PC-9 (cell line): ENCODE measurements around the gene SPINT2. TPM values are rescaled to one million over a fixed set of nuclear protein-coding genes. Genes with fewer than 3 reads are reported as not detected.

Experiments
- BruUV-seq: library from RNA; stranded (reverse); fragments of 400-500 nt; replicated peaks from 2 replicates; lab custom pipeline; 2021; lab: Mats Ljungman, UMichigan
- CTCF ChIA-PET: fragments of 300-600 bp; sonication (Branson Sonifier 250); formaldehyde crosslinking; loops from one replicate; lab custom pipeline; 2022; ENCODE audit warnings: antibody characterized with exemption; lab: Charles Lee
- POLR2A ChIA-PET: fragments of 300-600 bp; sonication (Branson Sonifier 250); formaldehyde crosslinking; loops from one replicate; lab custom pipeline; 2022; ENCODE audit warnings: antibody characterized with exemption; ENCODE audit not compliant: unreplicated experiment; lab: Charles Lee
- DNase-seq, 2 experiments: peaks; one replicate each; pipeline versions ENCODE4 v3.0.0 to v3.0.0-alpha.2; 2015 to 2022; ENCODE audit warnings: mixed read lengths in 1 of 2
- H2AFZ ChIP-seq: fragments of 200-600 bp; sonication (generic); 2 replicates; pipeline ENCODE4 v1.8.1; 2017; ENCODE audit warnings: antibody characterized with exemption
- H3F3A ChIP-seq: fragments of 200-600 bp; sonication (generic); 2 replicates; pipeline ENCODE4 v1.8.1; 2017; ENCODE audit warnings: antibody characterized with exemption, mild to moderate bottlenecking, low read depth; ENCODE audit not compliant: insufficient read depth
- H3K27ac ChIP-seq: fragments of 200-600 bp; sonication (generic); 2 replicates; pipeline ENCODE4 v1.6.1; 2016; ENCODE audit warnings: mixed run types
- H3K27me3 ChIP-seq: fragments of 200-600 bp; sonication (generic); 2 replicates; pipeline ENCODE4 v1.6.1; 2016; ENCODE audit warnings: low read depth, mixed run types; ENCODE audit not compliant: insufficient read depth
- H3K36me3 ChIP-seq: fragments of 200-600 bp; sonication (generic); 2 replicates; pipeline ENCODE4 v1.6.1; 2016; ENCODE audit warnings: low read depth, mixed run types
- H3K4me1 ChIP-seq: fragments of 200-600 bp; sonication (generic); replicated peaks from 2 replicates; pipeline ENCODE4 v1.6.1; 2016; ENCODE audit warnings: mixed run types; ENCODE audit not compliant: insufficient read depth
- H3K4me2 ChIP-seq: fragments of 200-600 bp; sonication (generic); 2 replicates; pipeline ENCODE4 v1.6.1; 2017; ENCODE audit warnings: mixed run types
- H3K4me3 ChIP-seq: fragments of 200-600 bp; sonication (generic); 2 replicates; pipeline ENCODE4 v1.6.1; 2016; ENCODE audit warnings: mixed run types
- H3K79me2 ChIP-seq: fragments of 200-600 bp; sonication (generic); 2 replicates; pipeline ENCODE4 v1.6.1; 2017; ENCODE audit warnings: low read depth, mixed run types
- H3K9me2 ChIP-seq: fragments of 200-600 bp; sonication (generic); 2 replicates; pipeline ENCODE4 v1.8.1; 2017; ENCODE audit warnings: mild to moderate bottlenecking; ENCODE audit not compliant: insufficient read depth
- H3K9me3 ChIP-seq: fragments of 200-600 bp; sonication (generic); 2 replicates; pipeline ENCODE4 v1.8.1; 2016; ENCODE audit warnings: low read depth; ENCODE audit not compliant: insufficient read depth
- H4K20me1 ChIP-seq: fragments of 200-600 bp; sonication (generic); 2 replicates; pipeline ENCODE4 v1.8.1; 2017; ENCODE audit not compliant: insufficient read depth
- EZH2 ChIP-seq: fragments of 200-600 bp; sonication (generic); IDR thresholded peaks from 2 replicates; pipeline ENCODE4 v1.8.0; 2017; ENCODE audit warnings: antibody characterized with exemption, low read depth
- intact Hi-C: fragments of 100-400 bp; cut with micrococcal nuclease; formaldehyde crosslinking; loops from one replicate; pipeline ENCODE4 v1.10.0; 2022; ENCODE audit not compliant: unreplicated experiment
- total RNA-seq: library from RNA; stranded (reverse); gene quantifications from 2 replicates; pipeline ENCODE4 v1.2.3, GENCODE V29; 2021
- TF ChIP-seq, protein P1 (sequence below): fragments of 200-600 bp; sonication (generic); conservative IDR thresholded peaks from 2 replicates; pipeline ENCODE4 v1.6.1; 2017; ENCODE audit warnings: mixed run types, antibody characterized with exemption, mild to moderate bottlenecking, moderate library complexity

Gene SPINT2
- total RNA-seq, 1 experiment from 2014 or later: 1,019 TPM

DNA sequence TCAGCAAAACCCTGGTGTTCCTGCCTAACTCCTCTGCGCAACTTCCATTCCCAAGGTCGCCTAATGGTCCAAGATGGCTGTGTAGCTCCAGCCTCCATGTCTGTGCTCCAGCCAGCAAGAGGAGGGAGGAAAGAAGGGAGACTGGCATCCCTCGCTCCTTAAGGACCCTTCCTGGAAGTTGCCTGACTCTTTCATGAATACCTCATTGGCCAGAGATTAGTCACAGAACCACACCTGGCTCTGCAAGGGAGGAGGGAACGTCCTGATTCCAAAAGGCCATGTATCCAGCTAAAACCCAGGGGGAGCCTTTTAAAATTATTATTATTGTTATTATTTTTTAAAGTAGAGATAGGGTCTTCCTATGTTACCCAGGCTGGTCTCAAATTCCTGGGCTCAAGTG, 60.1 kb downstream of the SPINT2 start:
- Histone ChIP-seq H3K4me2 (no peak overlapping the region), H3K9me2 (no peaks in the 10 kb centered on the region), H3F3A (0 out of 2 replicates have a peak, but pooled peaks cover 3% of the 10 kb centered on the region), H3K4me1 (0 out of 2 replicates have a peak, but pooled peaks cover 3% of the 10 kb centered on the region), H3K36me3 (no peaks in the 10 kb centered on the region), H3K4me3 (no peak overlapping the region), H3K27ac (no peak overlapping the region), H2AFZ (no peak overlapping the region), H3K9me3 (no peaks in the 10 kb centered on the region), H3K27me3 (peaks cover 14% of the 10 kb centered on the region), H3K79me2 (no peaks in the 10 kb centered on the region), H4K20me1 (no peaks in the 10 kb centered on the region)
- POLR2A ChIA-PET: no interaction called here
- CTCF ChIA-PET: no interaction called here
- no TSS peak for BruUV-seq
- intact Hi-C loops: no loop called here
- TF ChIP-seq, protein P1, sequence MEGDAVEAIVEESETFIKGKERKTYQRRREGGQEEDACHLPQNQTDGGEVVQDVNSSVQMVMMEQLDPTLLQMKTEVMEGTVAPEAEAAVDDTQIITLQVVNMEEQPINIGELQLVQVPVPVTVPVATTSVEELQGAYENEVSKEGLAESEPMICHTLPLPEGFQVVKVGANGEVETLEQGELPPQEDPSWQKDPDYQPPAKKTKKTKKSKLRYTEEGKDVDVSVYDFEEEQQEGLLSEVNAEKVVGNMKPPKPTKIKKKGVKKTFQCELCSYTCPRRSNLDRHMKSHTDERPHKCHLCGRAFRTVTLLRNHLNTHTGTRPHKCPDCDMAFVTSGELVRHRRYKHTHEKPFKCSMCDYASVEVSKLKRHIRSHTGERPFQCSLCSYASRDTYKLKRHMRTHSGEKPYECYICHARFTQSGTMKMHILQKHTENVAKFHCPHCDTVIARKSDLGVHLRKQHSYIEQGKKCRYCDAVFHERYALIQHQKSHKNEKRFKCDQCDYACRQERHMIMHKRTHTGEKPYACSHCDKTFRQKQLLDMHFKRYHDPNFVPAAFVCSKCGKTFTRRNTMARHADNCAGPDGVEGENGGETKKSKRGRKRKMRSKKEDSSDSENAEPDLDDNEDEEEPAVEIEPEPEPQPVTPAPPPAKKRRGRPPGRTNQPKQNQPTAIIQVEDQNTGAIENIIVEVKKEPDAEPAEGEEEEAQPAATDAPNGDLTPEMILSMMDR: no peak
- no peak for TF ChIP-seq EZH2
- no peak for DNase-seq

DNA sequence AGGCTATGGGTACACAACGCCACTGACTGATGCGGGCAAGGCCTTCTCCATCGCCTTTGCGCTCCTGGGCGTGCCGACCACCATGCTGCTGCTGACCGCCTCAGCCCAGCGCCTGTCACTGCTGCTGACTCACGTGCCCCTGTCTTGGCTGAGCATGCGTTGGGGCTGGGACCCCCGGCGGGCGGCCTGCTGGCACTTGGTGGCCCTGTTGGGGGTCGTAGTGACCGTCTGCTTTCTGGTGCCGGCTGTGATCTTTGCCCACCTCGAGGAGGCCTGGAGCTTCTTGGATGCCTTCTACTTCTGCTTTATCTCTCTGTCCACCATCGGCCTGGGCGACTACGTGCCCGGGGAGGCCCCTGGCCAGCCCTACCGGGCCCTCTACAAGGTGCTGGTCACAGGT, 62.2 kb downstream of the SPINT2 start:
- Histone ChIP-seq H3K9me2 (no peaks in the 10 kb centered on the region), H3K36me3 (no peaks in the 10 kb centered on the region), H4K20me1 (no peaks in the 10 kb centered on the region), H3F3A (0 out of 2 replicates have a peak, but pooled peaks cover 3% of the 10 kb centered on the region), H3K27ac (no peak overlapping the region), H3K4me3 (no peak overlapping the region), H2AFZ (no peak overlapping the region), H3K4me1 (0 out of 2 replicates have a peak, but pooled peaks cover 3% of the 10 kb centered on the region), H3K9me3 (no peaks in the 10 kb centered on the region), H3K27me3 (no peaks in the 10 kb centered on the region), H3K4me2 (no peak overlapping the region), H3K79me2 (no peaks in the 10 kb centered on the region)
- ChIA-PET POLR2A (no interaction called here), CTCF (no interaction called here)
- no TSS peak for BruUV-seq
- intact Hi-C loops: no loop called here
- no peak for DNase-seq
- no peak for TF ChIP-seq EZH2
- TF ChIP-seq, protein P1: no peak

DNA sequence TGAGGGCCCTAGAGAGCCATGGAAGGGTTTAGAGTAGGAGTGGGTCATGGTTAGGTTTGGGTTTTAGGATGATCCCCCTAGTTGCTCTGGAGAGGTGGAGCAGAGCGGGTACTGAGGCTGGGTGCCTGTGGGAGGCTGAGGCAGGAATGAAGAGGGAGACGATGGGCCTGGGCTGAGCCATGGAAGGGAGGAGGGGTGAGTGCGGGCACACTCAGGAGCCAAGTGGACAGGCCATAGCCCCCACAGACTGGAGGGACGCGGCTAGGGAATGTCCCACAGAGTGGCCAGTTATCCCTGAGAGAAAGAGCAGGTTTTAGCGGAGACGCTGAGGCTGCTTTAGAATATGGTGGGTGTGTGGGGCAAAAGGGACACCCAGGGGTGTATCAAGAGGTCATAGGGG, 65.3 kb downstream of the SPINT2 start:
- Histone ChIP-seq H3K79me2 (no peaks in the 10 kb centered on the region), H3K27ac (no peak overlapping the region), H3F3A (no peaks in the 10 kb centered on the region), H4K20me1 (no peaks in the 10 kb centered on the region), H3K9me3 (no peaks in the 10 kb centered on the region), H3K27me3 (no peaks in the 10 kb centered on the region), H3K4me2 (no peak overlapping the region), H2AFZ (no peak overlapping the region), H3K4me1 (no peaks in the 10 kb centered on the region), H3K9me2 (no peaks in the 10 kb centered on the region), H3K4me3 (no peak overlapping the region), H3K36me3 (no peaks in the 10 kb centered on the region)
- POLR2A ChIA-PET: no interaction called here
- intact Hi-C loops: no loop called here
- no peak for DNase-seq
- BruUV-seq: TSS peak; percentile 10
- CTCF ChIA-PET: interaction anchor here (0.6 kb wide), 1 partner anchor 97 kb away, joined by 5 read pairs; no protein-coding TSS in a partner anchor
- TF ChIP-seq EZH2: no peak
- TF ChIP-seq, protein P1: no peak
